Stimulated activated CD8-positive, alpha-beta memory T cell treated with anti-CD3 and anti-CD28 coated beads, Interleukin-7, amount 100 ng/mL, for 48 hours (primary cell): ENCODE data around the gene LHX3.

ENCODE experiments used
- DNase-seq, 2 donors: peaks; one replicate each; pipeline ENCODE4 v3.0.0-alpha.2; 2020; ENCODE audit warnings: low read depth in 1 of 2; ENCODE audit errors: extremely low read depth in 1 of 2

Gene LHX3

GRCh38 chr9:136228107-136228875 lies 23.4 kb upstream of the LHX3 start:
- DNase-seq, result no peak

GRCh38 chr9:136226680-136227407 lies 21.9 kb upstream of the LHX3 start:
- no peak for DNase-seq

GRCh38 chr9:136225748-136226679 lies 21.1 kb upstream of the LHX3 start:
- DNase-seq, result peak; percentile 41 to 44

GRCh38 chr9:136225366-136225747 lies 20.4 kb upstream of the LHX3 start:
- DNase-seq, result no peak

- no peak for DNase-seq
Observed at GRCh38 chr9:136223871-136224640, 19.1 kb upstream of the LHX3 start.

GRCh38 chr9:136222906-136223285 lies 18.0 kb upstream of the LHX3 start:
- DNase-seq, result no peak

GRCh38 chr9:136222166-136222905 lies 17.4 kb upstream of the LHX3 start:
- DNase-seq, result no peak

- no peak for DNase-seq
Observed at GRCh38 chr9:136220017-136220729, 15.2 kb upstream of the LHX3 start.

GRCh38 chr9:136219276-136219675 lies 14.3 kb upstream of the LHX3 start:
- no peak for DNase-seq

GRCh38 chr9:136218673-136219072 lies 13.7 kb upstream of the LHX3 start:
- no peak for DNase-seq

- no peak for DNase-seq
Observed at GRCh38 chr9:136218271-136218670, 13.3 kb upstream of the LHX3 start.

GRCh38 chr9:136216541-136217244 lies 11.8 kb upstream of the LHX3 start:
- no peak for DNase-seq

GRCh38 chr9:136213733-136214132 lies 8.8 kb upstream of the LHX3 start:
- no peak for DNase-seq

- DNase-seq, result no peak
Observed at GRCh38 chr9:136212345-136212950, 7.5 kb upstream of the LHX3 start.

- DNase-seq, result no peak
Observed at GRCh38 chr9:136211441-136212344, 6.8 kb upstream of the LHX3 start.

GRCh38 chr9:136211006-136211405 lies 6.1 kb upstream of the LHX3 start:
- DNase-seq, result no peak

GRCh38 chr9:136210276-136210675 lies 5.3 kb upstream of the LHX3 start:
- no peak for DNase-seq
